Subcutaneous adipose tissue (tissue), 4 donors: ENCODE measurements around the gene IKZF1. TPM values are rescaled to one million over a fixed set of nuclear protein-coding genes. Genes with fewer than 3 reads are reported as not detected.

Experiments used
- small RNA-seq: library from RNA; depleted of rRNA; stranded (forward); fragments of <200 nt; gene quantifications from one replicate; pipeline ENCODE3, GENCODE V24; 2016
- total RNA-seq, 4 donors: library from RNA; depleted of rRNA; stranded (reverse); fragments of >200 nt; gene quantifications; one replicate each; pipeline ENCODE4 v1.1.0, GENCODE V29; 2016
- TF ChIP-seq, protein P1 (sequence below): fragments of 450-650 bp; IDR thresholded peaks from one replicate; pipeline ENCODE4 v1.5.1; 2016; ENCODE audit warnings: low read depth, mild to moderate bottlenecking, control low read depth, antibody characterized with exemption, moderate library complexity

Gene IKZF1
- total RNA-seq, 4 donors from 2014 or later, result 10.0 to 49.3 (median 21.7) TPM

DNA sequence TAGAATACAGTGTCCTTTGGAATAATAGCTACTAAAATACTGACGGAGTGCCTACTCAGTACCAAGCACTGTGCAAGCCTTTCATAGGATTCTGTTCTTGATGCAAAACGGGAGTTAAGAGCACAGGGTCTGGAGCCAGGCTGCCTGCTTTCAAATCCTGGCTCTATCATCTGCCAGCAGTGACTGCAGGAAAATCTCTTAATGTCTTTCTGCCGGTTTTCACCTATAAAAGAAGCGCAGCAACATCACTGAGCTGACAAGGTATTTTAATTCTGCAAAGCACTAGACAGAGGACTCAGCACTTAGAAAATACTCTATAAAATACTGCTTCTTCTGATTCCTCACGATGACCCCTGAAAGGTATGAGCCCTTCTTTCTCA lies 145.0 kb downstream of the IKZF1 start:
- TF ChIP-seq, protein P1, sequence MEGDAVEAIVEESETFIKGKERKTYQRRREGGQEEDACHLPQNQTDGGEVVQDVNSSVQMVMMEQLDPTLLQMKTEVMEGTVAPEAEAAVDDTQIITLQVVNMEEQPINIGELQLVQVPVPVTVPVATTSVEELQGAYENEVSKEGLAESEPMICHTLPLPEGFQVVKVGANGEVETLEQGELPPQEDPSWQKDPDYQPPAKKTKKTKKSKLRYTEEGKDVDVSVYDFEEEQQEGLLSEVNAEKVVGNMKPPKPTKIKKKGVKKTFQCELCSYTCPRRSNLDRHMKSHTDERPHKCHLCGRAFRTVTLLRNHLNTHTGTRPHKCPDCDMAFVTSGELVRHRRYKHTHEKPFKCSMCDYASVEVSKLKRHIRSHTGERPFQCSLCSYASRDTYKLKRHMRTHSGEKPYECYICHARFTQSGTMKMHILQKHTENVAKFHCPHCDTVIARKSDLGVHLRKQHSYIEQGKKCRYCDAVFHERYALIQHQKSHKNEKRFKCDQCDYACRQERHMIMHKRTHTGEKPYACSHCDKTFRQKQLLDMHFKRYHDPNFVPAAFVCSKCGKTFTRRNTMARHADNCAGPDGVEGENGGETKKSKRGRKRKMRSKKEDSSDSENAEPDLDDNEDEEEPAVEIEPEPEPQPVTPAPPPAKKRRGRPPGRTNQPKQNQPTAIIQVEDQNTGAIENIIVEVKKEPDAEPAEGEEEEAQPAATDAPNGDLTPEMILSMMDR, result no peak

DNA sequence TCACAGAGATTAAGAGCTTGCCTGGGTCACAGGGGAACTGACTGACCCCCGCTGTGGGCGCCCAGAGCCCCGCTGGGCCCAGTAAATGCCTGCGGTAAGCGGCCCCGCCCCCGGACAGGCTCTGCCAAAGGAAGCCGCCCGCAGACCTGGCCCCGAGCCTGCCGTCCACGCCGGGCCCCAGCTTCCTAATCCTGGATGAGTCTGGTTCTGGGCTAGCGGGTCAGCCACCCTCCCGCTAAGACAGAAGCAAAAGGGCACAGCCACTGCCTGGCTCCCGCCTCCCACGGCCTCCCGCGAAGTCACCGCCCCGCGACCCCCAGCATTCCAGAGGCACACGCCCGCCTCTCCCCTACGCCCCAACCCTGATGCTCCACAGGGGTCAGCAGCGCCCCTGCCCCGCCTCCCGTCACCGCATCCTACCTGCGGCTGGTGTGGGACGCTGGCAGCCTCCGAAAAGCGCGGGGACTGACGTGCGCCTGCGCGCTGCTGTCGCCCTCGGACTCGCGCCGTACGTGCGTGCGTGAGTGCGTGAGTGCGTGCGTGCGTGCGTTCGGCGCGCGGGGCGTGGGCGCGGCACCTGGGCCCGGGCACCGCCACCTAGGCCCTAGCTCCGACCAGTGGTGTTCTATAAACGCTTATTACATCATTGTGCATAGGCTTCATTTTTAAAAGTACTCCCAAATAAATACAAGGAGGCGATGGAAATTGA lies 145.5 kb downstream of the IKZF1 start, which contains the start of gene FIGNL1:
TSS of gene FIGNL1 (minus strand) at position 470 of the 709 bp plus-strand sequence. CDS start 3,063 bp downstream, outside the sequence.
- TF ChIP-seq, protein P1, result no peak

DNA sequence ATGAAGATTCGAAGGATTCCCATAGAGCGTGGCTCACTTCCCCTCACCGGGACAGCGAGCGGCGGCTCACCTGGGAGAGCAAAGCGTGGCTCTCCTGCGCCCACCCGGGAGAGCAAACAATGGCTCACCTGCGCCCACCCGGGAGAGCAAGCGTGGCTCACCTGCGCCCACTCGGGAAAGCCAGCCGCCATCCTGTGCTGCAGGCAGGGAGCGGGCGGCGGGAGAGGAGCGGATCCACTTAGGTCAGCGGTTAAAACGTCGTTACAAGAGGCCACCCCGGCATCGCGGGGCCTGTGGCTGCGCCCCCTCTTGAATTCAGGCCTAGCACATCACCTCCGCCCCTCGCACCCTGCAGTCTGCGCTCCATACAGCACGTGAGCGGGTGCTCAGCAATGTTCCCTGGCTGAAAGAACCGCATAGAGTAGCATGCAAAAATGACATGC lies 146.1 kb downstream of the IKZF1 start:
- TF ChIP-seq, protein P1, result no peak

Small RNA genes within 50 kb of the gene (small RNA-seq; reads per million reads assigned to genes)
- gene RNU6-1091P, result not detected

Other genes starting within 250 kb of the IKZF1 start
- not detected for gene ZPBP, start 211.5 kb upstream of the IKZF1 start, total RNA-seq
- 1 to 10 TPM; 3.1 to 6.6 (median 5.3) TPM for gene FIGNL1, start 145.6 kb downstream of the IKZF1 start, total RNA-seq